Measurements from ENCODE around the gene OSBPL2. TPM values are rescaled to one million over a fixed set of nuclear protein-coding genes. Genes with fewer than 3 reads are reported as not detected.

OSBPL2 gene
- total RNA-seq, 1 experiment from 2014 or later: 36.9 TPM

GRCh38 chr20:62332989-62333819 is 94.9 kb downstream of the OSBPL2 start:
- Histone ChIP-seq H3K9me2 (ENCODE audit: insufficient read depth) (no peaks in the 10 kb centered on the region), H3K4me2 (ENCODE audit: low read length) (no peak overlapping the region), H3K27me3 (ENCODE audit: insufficient read depth, low read length) (no peaks in the 10 kb centered on the region), H3K79me2 (ENCODE audit: insufficient read depth, low read length) (no peaks in the 10 kb centered on the region), H3K36me3 (ENCODE audit: control insufficient read depth in 1 of 2, insufficient read depth in 2 of 2, low read length in 2 of 2) (peaks cover 22 to 33% of the 10 kb centered on the region in 2 experiments; a peak in 3 of 4 replicates), H3K9ac (ENCODE audit: low read length) (no peak overlapping the region), H3K27ac (ENCODE audit: low read depth, low read length) (no peak overlapping the region), H3K9me3 (ENCODE audit: control insufficient read depth in 1 of 2, insufficient read depth in 1 of 2, low read depth in 1 of 2, low read length in 2 of 2) (no peaks in the 10 kb centered on the region), H3K4me3 (replicated peaks in 1 of 2; ENCODE audit: low read depth in 1 of 2, low read length in 2 of 2) (no peak overlapping the region), H3K4me1 (ENCODE audit: control insufficient read depth in 1 of 2, insufficient read depth in 2 of 2, low read length in 2 of 2) (no peaks in the 10 kb centered on the region), H2AFZ (ENCODE audit: low read depth, low read length, poor library complexity, severe bottlenecking) (no peak overlapping the region), H4K20me1 (ENCODE audit: insufficient read depth) (no peaks in the 10 kb centered on the region)
- no peak for TF ChIP-seq ZBTB33 (IDR thresholded peaks at IDR 0.05; ENCODE audit: extremely low read depth, insufficient replicate concordance, low read length)
- TF ChIP-seq RAD21 (IDR thresholded peaks at IDR 0.05; ENCODE audit: low read depth): no peak
- TF ChIP-seq FOSL1 (IDR thresholded peaks at IDR 0.05; ENCODE audit: low read depth): no peak
- TF ChIP-seq EZH2 (IDR thresholded peaks at IDR 0.05): no peak
- TF ChIP-seq SIN3A (IDR thresholded peaks at IDR 0.05; ENCODE audit: low read depth): no peak
- BruUV-seq (replicated peaks): TSS peak; percentile 55
- ATAC-seq (no peak), DNase-seq (ENCODE audit: low read depth, low spot score) (no peak)
- CTCF ChIA-PET: no interaction called here
- RAD21 ChIA-PET (ENCODE audit: low non-redundant PET in 1 of 2, low total read pairs in 2 of 2, uncharacterized antibody in 2 of 2, unreplicated experiment in 2 of 2): no interaction called here
- POLR2A ChIA-PET: no interaction called here
- intact Hi-C loops (cut with micrococcal nuclease): no loop called here

All from HCT116 (cell line).